Measurements from ENCODE around the gene C5orf34. TPM values are rescaled to one million over a fixed set of nuclear protein-coding genes. Genes with fewer than 3 reads are reported as not detected.
"Not testable (repeated sequence)": the region's sequence is repeated elsewhere in the genome, so short reads cannot be mapped to it uniquely, and the experiment has no call there.

Gene C5orf34
- total RNA-seq, 4 donors from 2014 or later, result 0.87 to 5.1 (median 1.9) TPM

GRCh38 chr5:43551731-43552130, 36.8 kb upstream of the C5orf34 start:
- no peak for DNase-seq
- H3K36me3 ChIP-seq, result peaks cover 3 to 80% (median 4%) of the 10 kb centered on the region in 3 donors
- no peaks in the 10 kb centered on the region for H3K9me3 ChIP-seq
- peaks cover 14 to 56% (median 26%) of the 10 kb centered on the region in 3 donors for H3K4me1 ChIP-seq
- WGBS, 2 donors, result 60 to 65% methylated on average over 2 of the region's 2 CpGs
- H3K4me3 ChIP-seq, result no peak overlapping the region
- H3K27ac ChIP-seq, result no peak overlapping the region
- H3K27me3 ChIP-seq, result no peaks in the 10 kb centered on the region
- no peak for TF ChIP-seq POLR2A (IDR thresholded peaks at IDR 0.05)
- TF ChIP-seq CTCF (IDR thresholded peaks at IDR 0.05), result no peak
- intact Hi-C loops (cut with DNase I), result no loop called here

GRCh38 chr5:43549272-43549671, 34.3 kb upstream of the C5orf34 start:
- H3K27me3 ChIP-seq; H3K9me3 ChIP-seq; H3K27ac ChIP-seq; DNase-seq; H3K4me3 ChIP-seq; intact Hi-C loops (cut with DNase I): not testable (repeated sequence)
- Histone ChIP-seq H3K4me1 (peaks cover 6 to 39% (median 11%) of the 10 kb centered on the region in 3 donors), H3K36me3 (peaks cover 3 to 100% (median 9%) of the 10 kb centered on the region in 3 donors)
- 92 to 97% methylated on average over 8 of the region's 8 CpGs for WGBS, 2 donors

GRCh38 chr5:43548358-43548757, 33.4 kb upstream of the C5orf34 start:
- Histone ChIP-seq H3K4me3 (no peak overlapping the region), H3K27ac (no peak overlapping the region), H3K27me3 (no peaks in the 10 kb centered on the region), H3K36me3 (peaks cover 3 to 100% (median 9%) of the 10 kb centered on the region in 3 donors), H3K9me3 (no peaks in the 10 kb centered on the region), H3K4me1 (peaks cover 0 to 30% (median 4%) of the 10 kb centered on the region in 3 donors)
- DNase-seq, result no peak
- WGBS, 2 donors, result 81 to 89% methylated on average over 5 of the region's 5 CpGs
- TF ChIP-seq CTCF (IDR thresholded peaks at IDR 0.05) (no peak), POLR2A (IDR thresholded peaks at IDR 0.05) (no peak)
- intact Hi-C loops (cut with DNase I), result no loop called here

GRCh38 chr5:43547532-43547931, 32.6 kb upstream of the C5orf34 start:
- Histone ChIP-seq H3K27me3 (no peaks in the 10 kb centered on the region), H3K4me3 (no peak overlapping the region), H3K4me1 (peaks cover 0 to 22% (median 4%) of the 10 kb centered on the region in 3 donors), H3K36me3 (peaks cover 0 to 100% (median 13%) of the 10 kb centered on the region in 3 donors), H3K9me3 (no peaks in the 10 kb centered on the region), H3K27ac (no peak overlapping the region)
- intact Hi-C loops (cut with DNase I), result no loop called here
- WGBS, 2 donors, result 92 to 93% methylated on average over 2 of the region's 2 CpGs
- DNase-seq, result no peak
- TF ChIP-seq POLR2A (IDR thresholded peaks at IDR 0.05) (no peak), CTCF (IDR thresholded peaks at IDR 0.05) (no peak)

- Histone ChIP-seq H3K27me3 (no peaks in the 10 kb centered on the region), H3K27ac (no peak overlapping the region), H3K36me3 (peaks cover 0 to 100% (median 10%) of the 10 kb centered on the region in 3 donors), H3K4me1 (no peaks in the 10 kb centered on the region), H3K9me3 (no peaks in the 10 kb centered on the region), H3K4me3 (no peak overlapping the region)
- TF ChIP-seq POLR2A (IDR thresholded peaks at IDR 0.05) (no peak), CTCF (IDR thresholded peaks at IDR 0.05) (no peak)
- no peak for DNase-seq
- intact Hi-C loops (cut with DNase I), result no loop called here
Measured at GRCh38 chr5:43543434-43543833, 28.5 kb upstream of the C5orf34 start.

GRCh38 chr5:43540746-43541145, 25.8 kb upstream of the C5orf34 start:
- Histone ChIP-seq H3K27ac (no peak overlapping the region), H3K36me3 (peaks cover 0 to 100% (median 11%) of the 10 kb centered on the region in 3 donors), H3K9me3 (no peaks in the 10 kb centered on the region), H3K4me3 (no peak overlapping the region), H3K27me3 (no peaks in the 10 kb centered on the region), H3K4me1 (no peaks in the 10 kb centered on the region)
- intact Hi-C loops (cut with DNase I), result no loop called here
- DNase-seq, result no peak
- 86 to 88% methylated on average over 6 of the region's 6 CpGs for WGBS, 2 donors
- no peak for TF ChIP-seq POLR2A (IDR thresholded peaks at IDR 0.05)
- no peak for TF ChIP-seq CTCF (IDR thresholded peaks at IDR 0.05)
